Measurements from ENCODE around the gene LGALS13.
"Not testable (repeated sequence)": the region's sequence is repeated elsewhere in the genome, so short reads cannot be mapped to it uniquely, and the experiment has no call there.

LGALS13 gene

GRCh38 chr19:39592381-39592780 lies 9.9 kb upstream of the LGALS13 start:
- Mint-ChIP-seq H3K9me3 (no peaks in the 10 kb centered on the region), H3K27ac (no peak overlapping the region), H3K36me3 (ENCODE audit: low read depth) (no peaks in the 10 kb centered on the region), H3K4me1 (ENCODE audit: low read depth) (no peaks in the 10 kb centered on the region), H3K27me3 (peaks cover 50% of the 10 kb centered on the region), H3K4me3 (no peak overlapping the region)

DNA sequence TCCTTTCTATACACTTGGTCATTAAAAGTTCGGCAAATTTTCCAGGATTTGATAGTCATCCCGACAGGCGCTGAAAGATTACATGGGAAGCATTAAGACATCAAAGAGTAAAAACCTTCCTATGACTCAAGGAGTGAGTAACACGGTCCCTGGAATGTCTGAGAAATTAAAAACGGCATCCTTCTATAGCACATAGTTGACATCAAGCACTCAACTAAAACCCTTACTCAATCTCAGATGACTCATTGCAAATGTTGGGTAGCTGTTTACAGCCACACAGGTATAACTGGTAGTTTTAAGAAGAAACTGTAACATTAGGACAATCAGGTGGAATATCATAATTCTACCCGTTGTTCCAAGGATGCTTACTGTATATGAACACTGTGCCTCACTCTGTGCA lies 6.4 kb upstream of the LGALS13 start:
- no peak overlapping the region for H3K27ac Mint-ChIP-seq

GRCh38 chr19:39596911-39597310 lies 5.4 kb upstream of the LGALS13 start:
- H3K36me3 Mint-ChIP-seq (ENCODE audit: low read depth), result no peaks in the 10 kb centered on the region
- H3K4me1 Mint-ChIP-seq (ENCODE audit: low read depth), result no peaks in the 10 kb centered on the region
- H3K27ac Mint-ChIP-seq, result no peak overlapping the region
- H3K9me3 Mint-ChIP-seq, result peaks cover 6% of the 10 kb centered on the region
- H3K4me3 Mint-ChIP-seq, result no peak overlapping the region
- peaks cover 55% of the 10 kb centered on the region for H3K27me3 Mint-ChIP-seq

More for the DNA sequence above, 6.4 kb upstream of the LGALS13 start:
- Mint-ChIP-seq H3K9me3 (peaks cover 6% of the 10 kb centered on the region), H3K4me1 (ENCODE audit: low read depth) (no peaks in the 10 kb centered on the region), H3K27me3 (peaks cover 52% of the 10 kb centered on the region), H3K4me3 (no peak overlapping the region), H3K36me3 (ENCODE audit: low read depth) (no peaks in the 10 kb centered on the region)

GRCh38 chr19:39599116-39599515 lies 3.2 kb upstream of the LGALS13 start:
- H3K27me3 Mint-ChIP-seq, result peaks cover 60% of the 10 kb centered on the region
- H3K27ac Mint-ChIP-seq, result no peak overlapping the region
- no peak overlapping the region for H3K4me3 Mint-ChIP-seq
- H3K9me3 Mint-ChIP-seq, result peaks cover 6% of the 10 kb centered on the region
- no peaks in the 10 kb centered on the region for H3K4me1 Mint-ChIP-seq (ENCODE audit: low read depth)
- no peaks in the 10 kb centered on the region for H3K36me3 Mint-ChIP-seq (ENCODE audit: low read depth)

- H3K27ac Mint-ChIP-seq, result no peak overlapping the region
- no peaks in the 10 kb centered on the region for H3K36me3 Mint-ChIP-seq (ENCODE audit: low read depth)
- H3K9me3 Mint-ChIP-seq, result no peaks in the 10 kb centered on the region
- no peak overlapping the region for H3K4me3 Mint-ChIP-seq
- no peaks in the 10 kb centered on the region for H3K4me1 Mint-ChIP-seq (ENCODE audit: low read depth)
- peaks cover 39% of the 10 kb centered on the region for H3K27me3 Mint-ChIP-seq
Measured at GRCh38 chr19:39603825-39604224, 1.5 kb downstream of the LGALS13 start.

- Mint-ChIP-seq H3K27me3 (peaks cover 15% of the 10 kb centered on the region), H3K36me3 (ENCODE audit: low read depth) (no peaks in the 10 kb centered on the region), H3K9me3 (no peaks in the 10 kb centered on the region), H3K27ac (no peak overlapping the region), H3K4me3 (no peak overlapping the region), H3K4me1 (ENCODE audit: low read depth) (no peaks in the 10 kb centered on the region)
Measured at GRCh38 chr19:39607021-39607420, 4.7 kb downstream of the LGALS13 start.

GRCh38 chr19:39607561-39607960 lies 5.2 kb downstream of the LGALS13 start:
- no peaks in the 10 kb centered on the region for H3K9me3 Mint-ChIP-seq
- H3K27me3 Mint-ChIP-seq, result peaks cover 17% of the 10 kb centered on the region
- H3K4me1 Mint-ChIP-seq (ENCODE audit: low read depth), result no peaks in the 10 kb centered on the region
- H3K27ac Mint-ChIP-seq, result no peak overlapping the region
- no peak overlapping the region for H3K4me3 Mint-ChIP-seq
- no peaks in the 10 kb centered on the region for H3K36me3 Mint-ChIP-seq (ENCODE audit: low read depth)

GRCh38 chr19:39613597-39613996 lies 11.3 kb downstream of the LGALS13 start:
- no peak overlapping the region for H3K27ac Mint-ChIP-seq
- no peak overlapping the region for H3K4me3 Mint-ChIP-seq
- H3K9me3 Mint-ChIP-seq, result peaks cover 5% of the 10 kb centered on the region
- peaks cover 10% of the 10 kb centered on the region for H3K27me3 Mint-ChIP-seq
- H3K4me1 Mint-ChIP-seq (ENCODE audit: low read depth), result no peaks in the 10 kb centered on the region
- peaks cover 4% of the 10 kb centered on the region for H3K36me3 Mint-ChIP-seq (ENCODE audit: low read depth)

- Mint-ChIP-seq H3K36me3 (ENCODE audit: low read depth) (peaks cover 4% of the 10 kb centered on the region), H3K4me1 (ENCODE audit: low read depth) (no peaks in the 10 kb centered on the region), H3K4me3 (no peak overlapping the region), H3K27ac (no peak overlapping the region), H3K9me3 (peaks cover 5% of the 10 kb centered on the region), H3K27me3 (peaks cover 40% of the 10 kb centered on the region)
Measured at GRCh38 chr19:39617745-39618144, 15.4 kb downstream of the LGALS13 start.

DNA sequence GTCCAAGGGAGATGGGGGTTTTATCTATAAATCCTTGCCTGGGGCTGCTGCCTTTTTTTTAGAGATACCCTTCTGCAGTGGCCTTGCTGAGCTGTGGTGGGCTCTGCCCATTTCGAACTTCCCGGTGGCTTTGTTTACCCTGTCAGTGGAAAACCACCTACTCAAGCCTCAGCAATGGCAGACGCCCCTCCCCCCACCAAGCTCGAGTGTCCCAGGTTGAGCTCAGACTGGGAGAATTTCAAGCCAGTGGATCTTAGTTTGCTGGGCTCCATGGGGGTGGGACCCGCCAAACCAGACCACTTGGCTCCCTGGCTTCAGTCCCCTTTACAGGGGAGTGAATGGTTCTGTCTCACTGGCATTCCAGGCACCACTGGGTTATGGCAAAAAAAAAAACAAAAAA lies 21.6 kb downstream of the LGALS13 start:
- no peak overlapping the region for H3K4me3 Mint-ChIP-seq
- H3K27me3 Mint-ChIP-seq, result peaks cover 46% of the 10 kb centered on the region
- no peaks in the 10 kb centered on the region for H3K36me3 Mint-ChIP-seq (ENCODE audit: low read depth)
- no peaks in the 10 kb centered on the region for H3K4me1 Mint-ChIP-seq (ENCODE audit: low read depth)
- H3K9me3 Mint-ChIP-seq, result no peaks in the 10 kb centered on the region
- no peak overlapping the region for H3K27ac Mint-ChIP-seq

- H3K4me3 Mint-ChIP-seq; H3K27ac Mint-ChIP-seq; H3K9me3 Mint-ChIP-seq; H3K4me1 Mint-ChIP-seq (ENCODE audit: low read depth); H3K36me3 Mint-ChIP-seq (ENCODE audit: low read depth): not testable (repeated sequence)
- H3K27me3 Mint-ChIP-seq, result peaks cover 28% of the 10 kb centered on the region
Measured at GRCh38 chr19:39627631-39628030, 25.3 kb downstream of the LGALS13 start.

- no peaks in the 10 kb centered on the region for H3K4me1 Mint-ChIP-seq (ENCODE audit: low read depth)
- peaks cover 41% of the 10 kb centered on the region for H3K27me3 Mint-ChIP-seq
- no peaks in the 10 kb centered on the region for H3K36me3 Mint-ChIP-seq (ENCODE audit: low read depth)
- H3K27ac Mint-ChIP-seq, result no peak overlapping the region
- H3K9me3 Mint-ChIP-seq, result no peaks in the 10 kb centered on the region
- H3K4me3 Mint-ChIP-seq, result no peak overlapping the region
Measured at GRCh38 chr19:39631178-39631577, 28.9 kb downstream of the LGALS13 start.

- H3K4me3 Mint-ChIP-seq, result no peak overlapping the region
- H3K9me3 Mint-ChIP-seq, result no peaks in the 10 kb centered on the region
- peaks cover 42% of the 10 kb centered on the region for H3K27me3 Mint-ChIP-seq
Measured at GRCh38 chr19:39631626-39632025, 29.3 kb downstream of the LGALS13 start.

DNA sequence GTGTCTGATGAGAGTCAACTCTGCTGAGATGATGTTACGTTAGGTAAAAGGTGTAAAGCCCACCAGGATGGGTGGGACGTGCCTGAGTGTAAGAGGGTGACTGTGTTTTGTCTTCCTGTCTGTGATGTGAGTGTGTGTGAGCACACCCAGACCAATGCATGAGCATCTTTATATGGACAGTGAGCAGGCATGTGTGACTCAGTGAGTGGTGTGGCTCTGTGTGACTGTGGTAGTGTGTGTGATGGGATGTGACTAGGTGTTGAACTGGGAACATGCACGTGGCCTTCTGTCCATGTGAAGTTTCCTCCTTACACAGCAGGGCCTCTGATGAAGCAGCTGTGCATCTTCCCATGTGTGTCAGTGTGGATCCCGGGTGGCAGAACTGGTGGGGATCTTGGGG lies 35.6 kb downstream of the LGALS13 start:
- peaks cover 78% of the 10 kb centered on the region for H3K27me3 Mint-ChIP-seq
- H3K27ac Mint-ChIP-seq, result no peak overlapping the region
- H3K4me1 Mint-ChIP-seq (ENCODE audit: low read depth), result no peaks in the 10 kb centered on the region
- H3K9me3 Mint-ChIP-seq, result no peaks in the 10 kb centered on the region
- H3K36me3 Mint-ChIP-seq (ENCODE audit: low read depth), result no peaks in the 10 kb centered on the region
- no peak overlapping the region for H3K4me3 Mint-ChIP-seq

More at GRCh38 chr19:39631626-39632025, 29.3 kb downstream of the LGALS13 start:
- no peak overlapping the region for H3K27ac Mint-ChIP-seq
- H3K36me3 Mint-ChIP-seq (ENCODE audit: low read depth), result no peaks in the 10 kb centered on the region
- no peaks in the 10 kb centered on the region for H3K4me1 Mint-ChIP-seq (ENCODE audit: low read depth)

GRCh38 chr19:39641773-39642172 lies 39.4 kb downstream of the LGALS13 start:
- Mint-ChIP-seq H3K27ac (no peak overlapping the region), H3K9me3 (no peaks in the 10 kb centered on the region), H3K36me3 (ENCODE audit: low read depth) (no peaks in the 10 kb centered on the region), H3K4me3 (no peak overlapping the region), H3K27me3 (peaks cover 58% of the 10 kb centered on the region), H3K4me1 (ENCODE audit: low read depth) (no peaks in the 10 kb centered on the region)

DNA sequence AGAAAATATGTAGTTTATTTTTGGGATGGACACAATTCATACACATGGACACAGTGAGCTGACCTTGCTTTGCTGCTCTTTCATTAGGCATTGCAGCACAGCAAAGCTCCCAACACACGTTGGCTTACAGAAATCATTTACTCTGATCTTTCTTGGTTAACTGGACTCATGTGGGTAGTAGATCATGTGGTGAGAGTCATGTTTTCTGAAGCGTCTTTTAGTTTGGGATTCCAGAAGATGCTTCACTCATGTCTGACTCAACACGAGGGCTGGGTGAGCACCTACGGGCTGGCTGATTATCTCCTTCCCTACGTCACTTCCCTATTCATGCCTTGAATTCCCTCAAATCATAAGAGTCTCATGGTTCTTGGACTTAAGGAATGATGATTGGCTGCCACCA lies 41.3 kb downstream of the LGALS13 start:
- Mint-ChIP-seq H3K4me3 (no peak overlapping the region), H3K4me1 (ENCODE audit: low read depth) (no peaks in the 10 kb centered on the region), H3K27ac (no peak overlapping the region), H3K36me3 (ENCODE audit: low read depth) (no peaks in the 10 kb centered on the region), H3K9me3 (no peaks in the 10 kb centered on the region), H3K27me3 (peaks cover 55% of the 10 kb centered on the region)

Data from stimulated activated naive CD8-positive, alpha-beta T cell treated with anti-CD3 and anti-CD28 coated beads, Interleukin-15, Interleukin-2, amounts not matched to agents 100 ng/mL and 50 ng/mL, for 24 hours (primary cell).